GM12874 (cell line): ENCODE results near the gene ABI3BP.

Experiments
- TF ChIP-seq, protein P1 (sequence below): IDR thresholded peaks from 2 replicates; pipeline ENCODE4 v1.5.1; 2011; ENCODE audit warnings: low read depth, mild to moderate bottlenecking, control low read depth, low read length, moderate library complexity; ENCODE audit not compliant: insufficient read depth

The ABI3BP gene

DNA sequence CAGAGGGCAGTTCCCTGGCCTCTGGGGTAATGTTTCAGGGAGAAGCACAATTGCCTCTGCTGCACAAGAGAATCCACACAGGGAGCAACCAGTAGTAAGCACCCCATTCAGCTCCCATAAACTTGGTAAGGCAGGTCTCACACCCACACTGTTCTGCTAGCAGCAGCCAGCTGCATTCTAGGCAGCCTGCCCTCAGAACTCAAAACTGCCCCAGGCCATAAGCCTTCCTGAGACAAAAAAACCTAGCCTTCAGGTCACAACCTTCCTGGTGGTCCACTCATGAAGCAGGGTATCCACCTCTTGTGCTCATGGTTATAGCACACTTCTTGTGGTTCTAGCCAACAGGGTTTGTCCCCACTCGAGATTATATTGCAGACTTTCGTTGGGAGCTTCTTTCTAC lies 33.7 kb upstream of the ABI3BP start:
- TF ChIP-seq, protein P1, sequence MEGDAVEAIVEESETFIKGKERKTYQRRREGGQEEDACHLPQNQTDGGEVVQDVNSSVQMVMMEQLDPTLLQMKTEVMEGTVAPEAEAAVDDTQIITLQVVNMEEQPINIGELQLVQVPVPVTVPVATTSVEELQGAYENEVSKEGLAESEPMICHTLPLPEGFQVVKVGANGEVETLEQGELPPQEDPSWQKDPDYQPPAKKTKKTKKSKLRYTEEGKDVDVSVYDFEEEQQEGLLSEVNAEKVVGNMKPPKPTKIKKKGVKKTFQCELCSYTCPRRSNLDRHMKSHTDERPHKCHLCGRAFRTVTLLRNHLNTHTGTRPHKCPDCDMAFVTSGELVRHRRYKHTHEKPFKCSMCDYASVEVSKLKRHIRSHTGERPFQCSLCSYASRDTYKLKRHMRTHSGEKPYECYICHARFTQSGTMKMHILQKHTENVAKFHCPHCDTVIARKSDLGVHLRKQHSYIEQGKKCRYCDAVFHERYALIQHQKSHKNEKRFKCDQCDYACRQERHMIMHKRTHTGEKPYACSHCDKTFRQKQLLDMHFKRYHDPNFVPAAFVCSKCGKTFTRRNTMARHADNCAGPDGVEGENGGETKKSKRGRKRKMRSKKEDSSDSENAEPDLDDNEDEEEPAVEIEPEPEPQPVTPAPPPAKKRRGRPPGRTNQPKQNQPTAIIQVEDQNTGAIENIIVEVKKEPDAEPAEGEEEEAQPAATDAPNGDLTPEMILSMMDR: no peak

DNA sequence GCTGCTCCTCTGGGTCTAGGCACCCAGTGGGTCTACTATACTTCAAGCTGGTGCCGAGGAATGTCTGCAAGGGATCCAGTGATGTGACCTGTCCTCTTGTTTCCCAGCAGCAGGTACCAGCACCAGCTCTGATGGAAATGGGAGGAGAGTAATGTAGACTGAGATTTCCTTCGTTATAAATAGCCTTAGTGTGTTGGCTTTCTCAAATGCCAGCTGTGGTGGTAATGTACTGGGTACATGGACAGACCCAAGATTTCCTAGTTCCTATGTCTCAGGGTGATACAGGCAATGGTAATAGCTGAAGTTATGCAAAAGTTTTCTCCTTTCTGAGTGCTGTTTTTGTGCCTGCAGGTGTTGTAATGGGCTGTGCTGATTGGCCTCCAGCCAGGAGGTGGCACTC lies 33.0 kb upstream of the ABI3BP start:
- TF ChIP-seq, protein P1: no peak

DNA sequence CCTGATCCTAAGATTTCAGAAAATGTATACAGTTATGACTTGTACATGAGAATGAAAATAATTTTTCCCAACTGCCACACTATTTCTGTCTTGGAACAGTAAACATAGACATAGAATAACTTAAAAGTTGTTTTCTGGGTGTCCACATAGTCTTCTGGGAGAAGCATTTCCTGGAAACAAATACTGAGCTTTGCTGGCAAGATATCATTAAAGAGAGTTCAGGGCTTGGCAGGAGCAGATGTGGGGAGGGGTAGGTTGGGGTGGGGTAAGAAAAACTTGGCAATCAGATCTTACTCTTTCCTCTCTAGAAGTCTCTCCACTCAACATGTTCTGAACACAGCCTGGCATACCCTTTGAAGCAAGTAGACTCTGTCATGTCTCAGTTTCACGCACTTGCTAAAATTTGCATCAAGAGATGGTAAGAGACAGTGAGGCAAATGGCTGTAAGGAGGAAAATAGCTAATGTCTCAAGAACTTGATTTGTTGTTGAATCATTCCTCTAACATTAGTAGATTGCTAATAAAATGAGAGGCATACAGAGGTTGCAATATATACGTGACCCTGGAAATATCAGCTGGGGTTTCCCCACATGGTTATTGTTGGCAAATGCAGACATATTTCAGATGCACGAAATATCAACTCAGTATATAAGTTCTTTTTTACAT lies 27.3 kb upstream of the ABI3BP start:
- TF ChIP-seq, protein P1: no peak

DNA sequence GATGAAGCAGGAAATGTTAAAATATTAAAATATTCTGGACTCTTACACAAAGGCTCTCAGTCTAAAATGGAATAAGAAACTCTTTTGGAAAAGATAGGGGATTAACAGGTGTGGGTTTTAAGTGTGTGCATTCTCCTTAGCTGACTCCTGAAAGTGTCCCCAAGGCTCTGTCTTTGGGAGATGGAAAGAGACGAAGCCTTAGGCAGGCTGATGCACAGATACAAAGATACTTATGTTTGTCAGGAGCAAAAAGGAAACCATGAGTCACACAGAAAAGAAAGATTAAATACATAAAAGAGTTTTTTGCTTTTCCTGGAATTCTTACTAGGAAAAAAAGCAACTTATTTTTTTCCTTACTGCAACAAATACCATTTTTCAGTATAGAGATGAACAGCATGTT lies 23.8 kb upstream of the ABI3BP start:
- TF ChIP-seq, protein P1: no peak

DNA sequence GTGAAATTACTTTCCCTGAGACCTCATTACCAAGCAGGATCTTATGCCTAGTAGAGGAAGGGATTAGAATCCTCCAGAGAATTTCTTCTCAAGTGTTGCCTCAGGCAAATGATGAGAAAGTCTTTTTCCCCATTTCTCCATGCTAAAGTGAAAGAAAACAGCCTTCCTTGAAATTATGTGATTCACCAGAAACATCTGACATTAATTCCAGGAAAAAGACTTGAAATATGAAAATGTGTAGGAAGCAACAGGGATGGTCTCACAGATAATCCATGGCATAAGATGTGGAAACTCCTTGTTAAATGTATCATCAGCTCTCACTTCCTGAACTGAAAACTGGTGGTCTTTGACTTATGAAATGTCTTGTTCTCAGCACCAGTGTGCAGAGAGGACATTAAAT lies 17.9 kb upstream of the ABI3BP start:
- TF ChIP-seq, protein P1: no peak

DNA sequence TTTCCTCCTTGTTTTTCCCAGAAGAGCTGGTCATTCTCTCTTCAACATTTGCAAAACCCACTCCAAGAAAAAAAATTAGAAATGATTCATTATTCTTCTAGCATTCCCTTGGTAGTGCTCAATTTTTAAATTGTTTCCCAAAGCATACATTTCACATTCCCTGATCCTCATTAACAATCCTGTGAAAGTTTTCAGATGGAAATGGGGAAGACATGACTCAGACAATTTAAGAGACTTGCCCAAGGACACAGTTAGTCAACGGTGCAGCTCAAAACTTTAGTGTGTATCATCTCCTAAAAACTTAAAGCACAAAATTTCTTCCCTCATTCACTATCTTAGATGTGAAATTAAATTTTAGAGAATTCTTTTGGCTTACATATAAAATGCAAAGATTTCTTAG lies 17.1 kb upstream of the ABI3BP start:
- TF ChIP-seq, protein P1: no peak

DNA sequence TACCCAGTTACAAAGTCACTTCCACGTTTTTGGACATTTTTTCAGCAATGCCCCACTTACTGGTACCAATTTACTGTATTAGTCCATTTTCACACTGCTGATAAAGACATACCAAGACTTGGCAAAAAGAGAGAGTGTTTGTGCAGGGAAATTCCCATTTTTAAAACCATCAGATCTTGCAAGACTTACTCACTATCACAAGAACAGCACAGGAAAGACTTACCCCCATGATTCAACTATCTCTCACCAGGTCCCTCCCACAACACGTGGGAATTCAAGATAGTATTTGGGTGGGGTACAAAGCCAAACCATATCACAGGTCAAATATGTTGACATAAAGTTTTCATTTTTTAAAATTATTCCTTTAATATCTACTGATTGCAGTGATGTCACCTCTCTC lies 16.2 kb upstream of the ABI3BP start:
- TF ChIP-seq, protein P1: no peak
